Activated CD8-positive, alpha-beta memory T cell treated with anti-CD3 and anti-CD28 coated beads, Interleukin-2, amount 50 U/mL, for 24 hours (primary cell): ENCODE measurements around the gene HS3ST6.
"Not testable (repeated sequence)": the region's sequence is repeated elsewhere in the genome, so short reads cannot be mapped to it uniquely, and the experiment has no call there.

ENCODE experiments used
- DNase-seq: peaks from one replicate; pipeline ENCODE4 v3.0.0-alpha.2; 2020; ENCODE audit errors: extremely low read depth

The HS3ST6 gene

DNA sequence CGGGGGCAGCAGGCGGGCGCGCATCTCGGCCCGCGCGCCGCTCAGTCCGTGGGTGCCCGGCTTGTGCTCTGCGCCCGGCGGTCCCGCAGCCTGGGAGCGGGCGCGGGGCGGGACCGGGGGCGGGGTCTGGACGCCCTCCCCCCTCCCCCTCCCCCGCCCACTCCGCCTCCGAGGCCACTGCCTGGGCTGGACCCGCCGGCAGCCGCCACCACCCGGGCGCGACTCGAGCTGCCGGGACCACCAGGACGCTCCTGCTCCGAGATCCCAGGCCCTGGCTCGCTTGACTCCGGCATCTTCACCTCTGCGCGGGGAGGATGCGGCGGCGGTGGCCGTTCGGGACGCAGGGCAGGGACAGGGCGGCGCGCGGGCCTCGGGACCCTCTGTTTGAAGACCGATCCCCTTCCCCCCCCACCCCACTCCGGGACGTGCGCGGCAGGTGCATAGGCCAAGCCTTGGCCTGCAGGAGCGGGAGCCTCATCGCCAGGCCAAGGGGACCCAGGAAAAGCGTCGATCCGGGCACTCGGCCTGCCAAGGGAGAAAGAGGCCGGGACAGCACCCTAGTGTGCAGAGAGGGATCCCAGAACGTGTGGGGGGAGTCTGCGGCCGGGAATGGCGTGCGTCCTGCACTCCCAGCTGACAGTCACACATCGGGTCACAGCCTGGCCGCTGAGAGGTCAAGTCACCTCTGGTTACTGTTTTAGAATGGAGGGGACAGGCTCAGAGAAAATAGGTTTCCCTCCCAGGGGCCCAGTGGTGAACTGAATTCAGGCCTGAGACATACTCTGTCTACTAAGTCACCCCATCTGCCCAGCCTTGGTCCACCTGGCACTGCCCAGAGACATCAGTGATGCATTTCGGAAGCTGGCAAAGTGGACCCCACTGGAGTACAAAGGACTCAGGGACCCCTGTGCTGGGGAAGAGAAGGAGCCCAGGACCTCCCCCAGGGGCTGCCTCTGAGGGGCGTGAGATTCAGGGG is at the start of gene HS3ST6:
Gene HS3ST6 (minus strand): TSS at position 65 of the 976 bp plus-strand sequence. CDS start 92 bp downstream, outside the sequence.
- no peak for DNase-seq

- no peak for DNase-seq
These were observed 48.2 kb upstream of the HS3ST6 start, which contains the start of gene RNF151 for GRCh38 chr16:1966460-1966859. RNF151 (plus strand) TSS chr16:1966856; CDS start chr16:1966882, 26 bp downstream.

DNA sequence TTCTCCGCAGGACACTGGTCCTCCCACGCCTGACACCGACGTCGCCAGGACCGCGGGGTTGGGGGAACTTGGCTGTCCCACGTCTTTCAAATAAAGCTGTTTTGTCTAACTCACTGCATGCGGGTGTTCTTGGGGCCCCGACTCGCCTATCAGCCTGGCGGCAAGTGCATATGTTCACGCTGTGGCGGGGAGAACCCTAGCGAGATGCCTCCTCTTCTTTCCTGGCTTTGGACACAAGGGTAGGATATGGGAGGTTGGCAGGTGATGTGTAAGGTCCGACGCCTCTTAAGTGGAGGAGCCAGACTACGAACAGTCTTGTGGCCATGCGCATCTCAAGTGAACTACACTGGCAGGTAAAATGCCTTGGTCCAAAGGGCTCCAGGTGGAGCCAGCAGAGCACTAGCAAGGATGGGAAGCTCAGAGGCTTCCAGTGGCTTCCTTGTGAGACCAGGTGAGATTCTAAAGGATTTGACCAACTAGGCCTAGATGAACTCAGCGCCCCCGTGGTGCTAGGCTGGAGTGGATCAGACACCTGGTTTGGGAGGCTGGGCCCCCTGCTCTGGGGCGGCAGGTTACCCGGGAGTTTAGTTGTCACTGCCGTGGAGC is 47.3 kb upstream of the HS3ST6 start:
- DNase-seq = no peak

DNA sequence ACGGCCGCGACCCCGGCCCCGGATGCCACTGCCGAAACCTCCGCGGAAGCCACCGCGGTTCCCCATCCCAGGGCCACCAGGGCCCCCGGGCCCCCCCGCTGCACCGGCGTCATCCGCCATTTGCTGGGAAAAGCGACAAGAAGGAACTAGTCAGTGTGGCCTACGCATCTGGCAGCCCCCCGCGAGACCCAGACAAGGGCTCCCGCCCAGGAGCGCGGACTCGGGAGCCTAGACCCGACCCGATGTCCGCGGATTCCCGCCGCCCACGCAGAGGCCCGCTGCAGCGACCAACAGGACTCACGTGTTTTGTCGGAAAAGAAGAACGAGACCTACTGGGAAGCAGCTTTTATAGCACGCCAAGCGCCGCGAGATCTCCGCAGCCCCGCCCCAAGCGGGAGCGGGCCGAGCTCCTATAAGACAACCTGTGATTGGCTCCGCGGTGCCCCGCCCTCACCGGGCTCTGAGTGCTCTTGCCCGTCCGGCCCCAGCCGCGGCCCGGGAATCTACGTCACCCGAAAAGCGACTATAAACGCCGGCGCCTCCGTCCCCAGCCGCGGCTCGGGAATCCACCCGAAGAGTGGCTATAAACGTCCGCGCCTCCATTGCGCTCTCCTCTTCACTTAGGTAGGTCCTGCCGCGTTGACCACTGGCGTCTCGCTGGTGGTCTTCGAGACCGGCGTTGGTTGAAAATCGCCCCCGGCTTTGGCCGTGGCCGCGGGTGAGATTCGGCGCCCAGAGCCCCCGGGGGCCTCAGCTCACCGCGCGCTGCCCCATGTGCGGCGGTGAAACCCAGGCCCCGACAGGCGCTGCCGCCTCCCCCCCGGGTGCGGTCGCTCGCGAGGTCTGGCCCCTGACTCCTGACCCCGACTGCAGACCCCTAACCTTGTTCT is 46.5 kb upstream of the HS3ST6 start, which contains the start of gene RPS2:
Gene RPS2 (minus strand): TSS at position 321 of the 890 bp plus-strand sequence. CDS start 201 bp downstream, at position 120.
- DNase-seq = peak; percentile 96

DNA sequence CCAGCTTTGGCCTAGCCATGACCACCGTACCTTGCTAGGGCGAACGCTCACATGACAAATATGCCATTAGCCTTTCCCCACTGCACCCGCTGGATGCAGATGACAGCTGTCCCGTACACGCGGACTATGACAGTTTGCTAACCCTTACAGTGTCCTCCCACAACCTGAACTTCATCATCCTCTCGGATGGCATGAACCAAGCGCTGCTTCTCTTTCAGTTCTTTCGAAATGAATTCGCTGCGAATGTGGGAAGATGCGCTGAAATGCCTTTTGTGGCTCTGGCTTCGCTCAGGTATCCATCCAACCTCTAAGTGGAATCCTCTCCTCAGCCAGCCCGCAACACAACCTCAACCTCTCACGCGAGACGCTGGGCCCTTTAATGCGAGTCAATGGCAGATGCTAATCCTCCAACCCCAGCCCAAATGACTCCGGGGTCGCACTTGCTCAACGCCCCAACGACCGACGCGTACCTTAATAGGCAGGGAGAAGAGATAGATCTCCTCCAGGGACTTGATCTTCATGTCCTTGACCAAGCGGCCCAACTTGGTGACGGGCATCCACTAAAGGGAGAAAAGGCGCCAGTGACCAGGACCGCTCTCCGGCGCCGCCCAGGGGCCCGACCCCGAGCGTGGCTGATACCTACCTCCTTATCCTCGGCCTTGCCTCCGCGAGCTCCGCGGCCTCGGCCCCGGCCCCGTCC is 45.7 kb upstream of the HS3ST6 start:
- DNase-seq = no peak

DNA sequence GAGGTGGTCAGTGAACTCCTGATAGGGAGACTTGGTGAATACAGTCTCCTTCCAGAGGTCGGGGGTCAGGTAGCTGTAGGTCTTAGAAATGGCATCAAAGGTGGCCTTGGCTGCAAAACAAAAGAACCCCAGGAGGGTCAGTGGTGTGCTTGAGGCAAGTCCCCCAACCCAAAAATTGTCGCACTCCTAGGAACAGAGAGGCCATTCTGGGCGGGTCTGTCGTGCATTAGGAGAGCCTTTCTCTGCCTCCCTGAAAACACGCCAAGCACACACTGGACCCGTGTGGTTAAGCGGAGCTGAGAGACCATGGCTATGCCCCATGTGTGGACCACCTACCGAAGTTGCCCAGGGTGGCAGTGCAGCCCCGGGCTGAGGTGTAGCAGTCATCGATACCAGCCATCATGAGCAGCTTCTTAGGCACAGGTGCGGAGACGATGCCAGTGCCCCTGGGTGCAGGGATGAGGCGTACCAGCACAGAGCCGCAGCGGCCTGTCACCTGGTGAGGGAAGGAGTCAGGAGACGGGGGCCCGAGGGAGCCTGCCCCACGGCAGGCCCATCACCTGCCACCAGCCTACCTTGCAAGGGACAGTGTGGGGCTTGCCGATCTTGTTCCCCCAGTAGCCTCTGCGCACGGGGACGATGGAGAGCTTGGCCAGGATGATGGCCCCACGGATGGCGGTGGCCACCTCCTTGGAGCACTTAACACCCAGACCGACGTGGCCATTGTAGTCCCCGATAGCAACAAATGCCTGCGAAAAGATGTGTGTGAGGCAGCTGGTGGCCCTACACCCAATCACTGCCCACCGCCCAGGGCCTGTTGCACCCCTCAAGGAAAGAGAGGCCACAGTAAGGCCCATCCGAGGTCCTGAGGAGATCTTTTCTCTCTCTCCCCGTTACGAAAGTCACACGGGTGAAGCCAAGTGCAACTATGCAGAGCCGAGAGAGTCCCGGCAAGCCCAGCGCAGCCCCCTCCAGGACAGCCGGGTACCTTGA is 44.2 kb upstream of the HS3ST6 start:
- not testable (repeated sequence) for DNase-seq

DNA sequence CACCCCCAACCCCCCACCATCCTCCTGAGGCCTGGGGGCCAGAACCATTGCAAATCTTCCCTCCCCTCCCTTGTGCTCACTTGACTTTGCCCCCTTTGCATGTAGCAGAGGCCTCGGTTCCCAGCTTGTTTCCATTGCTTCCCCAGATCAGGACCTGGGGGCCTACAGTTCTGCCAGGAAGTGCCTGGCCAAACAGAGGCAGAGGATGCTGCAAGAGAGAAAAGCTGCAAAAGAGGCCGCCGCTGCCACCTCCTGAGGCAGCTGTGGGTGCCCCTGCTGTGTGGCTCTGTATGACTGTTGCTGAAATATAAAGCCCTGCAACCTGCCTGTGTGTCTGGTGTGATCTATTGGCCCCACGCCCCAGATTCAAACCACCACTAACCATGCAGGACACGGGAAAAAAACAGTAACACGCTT is 43.4 kb upstream of the HS3ST6 start:
- no peak for DNase-seq

DNA sequence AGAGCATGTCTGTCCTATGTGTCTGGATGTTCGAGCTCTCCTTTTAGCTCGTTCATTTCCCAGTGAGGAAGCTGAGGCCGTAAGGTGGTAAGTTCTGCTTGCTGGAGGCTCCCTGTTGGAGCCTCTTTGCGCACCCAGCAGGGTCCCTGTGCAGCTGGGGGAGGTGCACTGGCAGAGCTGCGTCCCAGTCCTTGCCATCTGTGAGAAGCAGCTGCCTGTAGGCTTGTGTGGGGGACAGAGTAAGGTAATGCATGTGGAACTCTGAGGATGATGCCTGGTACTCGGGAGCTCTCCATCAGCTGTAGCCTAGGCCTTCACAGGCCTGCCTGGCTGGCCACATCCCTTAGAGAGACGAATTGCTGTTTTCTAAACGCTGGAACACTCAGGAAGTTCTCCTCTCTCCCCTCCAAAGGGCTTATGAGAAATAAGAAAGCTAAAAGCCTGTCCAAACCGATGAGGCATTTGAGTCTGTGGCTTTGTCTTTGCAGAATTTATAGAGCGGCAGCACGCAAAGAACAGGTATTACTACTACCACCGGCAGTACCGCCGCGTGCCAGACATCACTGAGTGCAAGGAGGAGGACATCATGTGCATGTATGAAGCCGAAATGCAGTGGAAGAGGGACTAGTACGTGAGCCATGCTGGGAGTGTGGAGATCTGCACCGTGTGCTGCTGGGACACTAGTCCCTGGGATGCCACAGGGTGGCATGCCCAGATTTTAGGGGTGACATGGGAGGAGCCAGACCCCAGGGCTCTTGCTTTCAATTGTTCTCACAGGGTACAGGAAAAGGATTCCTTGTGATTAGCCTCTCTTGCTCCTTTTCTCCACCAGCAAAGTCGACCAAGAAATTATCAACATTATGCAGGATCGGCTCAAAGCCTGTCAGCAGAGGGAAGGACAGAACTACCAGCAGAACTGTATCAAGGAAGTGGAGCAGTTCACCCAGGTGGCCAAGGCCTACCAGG is 42.7 kb upstream of the HS3ST6 start:
- DNase-seq = no peak

GRCh38 chr16:1959269-1960039 is 41.2 kb upstream of the HS3ST6 start, which contains the start of gene NDUFB10:
NDUFB10 (plus strand) TSS chr16:1959538; CDS start chr16:1959625, 87 bp downstream.
- peak; percentile 61 for DNase-seq

GRCh38 chr16:1958715-1959268 is 40.6 kb upstream of the HS3ST6 start:
- DNase-seq = no peak

DNA sequence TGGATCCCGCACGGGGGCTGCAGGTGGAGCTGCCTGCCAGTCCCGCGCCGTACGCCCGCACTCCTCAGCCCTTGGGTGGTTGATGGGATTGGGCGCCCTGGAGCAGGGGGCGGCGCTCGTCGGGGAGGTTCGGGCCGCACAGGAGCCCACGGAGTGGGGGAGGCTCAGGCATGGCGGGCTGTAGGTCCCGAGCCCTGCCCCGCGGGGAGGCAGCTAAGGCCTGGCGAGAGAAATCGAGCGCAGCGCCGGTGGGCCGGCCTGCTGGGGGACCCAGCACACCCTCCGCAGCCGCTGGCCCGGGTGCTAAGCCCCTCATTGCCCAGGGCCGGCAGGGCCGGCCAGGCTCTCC is 39.9 kb upstream of the HS3ST6 start:
- DNase-seq = not testable (repeated sequence)

DNA sequence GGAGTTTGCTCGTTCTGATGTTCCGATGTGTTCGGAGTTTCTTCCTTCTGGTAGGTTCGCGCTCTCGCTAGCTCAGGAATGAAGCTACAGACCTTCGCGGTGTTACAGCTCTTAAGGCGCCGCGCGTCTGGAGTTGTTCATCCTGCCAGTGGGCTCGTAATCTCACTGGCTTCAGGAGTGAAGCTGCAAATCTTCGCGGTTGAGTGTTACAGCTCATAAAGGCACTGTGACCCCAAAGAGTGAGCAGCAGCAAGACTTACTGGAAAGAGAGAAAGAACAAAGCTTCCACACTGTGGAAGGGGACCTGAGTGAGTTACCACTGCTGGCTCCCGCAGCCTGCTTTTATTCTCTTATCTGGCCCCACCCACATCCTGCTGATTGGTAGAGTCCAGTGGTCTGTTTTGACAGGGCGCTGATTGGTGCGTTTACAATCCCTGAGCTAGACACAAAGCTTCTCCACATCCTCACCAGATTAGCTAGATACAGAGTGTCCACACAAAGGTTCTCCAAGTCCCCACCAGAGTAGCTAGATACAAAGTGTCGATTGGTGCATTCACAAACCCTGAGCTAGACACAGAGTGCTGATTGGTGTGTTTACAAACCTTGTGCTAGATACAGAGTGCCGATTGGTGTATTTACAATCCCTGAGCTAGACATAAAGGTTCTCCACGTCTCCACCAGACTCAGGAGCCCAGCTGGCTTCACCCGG is 39.4 kb upstream of the HS3ST6 start:
- not testable (repeated sequence) for DNase-seq

DNA sequence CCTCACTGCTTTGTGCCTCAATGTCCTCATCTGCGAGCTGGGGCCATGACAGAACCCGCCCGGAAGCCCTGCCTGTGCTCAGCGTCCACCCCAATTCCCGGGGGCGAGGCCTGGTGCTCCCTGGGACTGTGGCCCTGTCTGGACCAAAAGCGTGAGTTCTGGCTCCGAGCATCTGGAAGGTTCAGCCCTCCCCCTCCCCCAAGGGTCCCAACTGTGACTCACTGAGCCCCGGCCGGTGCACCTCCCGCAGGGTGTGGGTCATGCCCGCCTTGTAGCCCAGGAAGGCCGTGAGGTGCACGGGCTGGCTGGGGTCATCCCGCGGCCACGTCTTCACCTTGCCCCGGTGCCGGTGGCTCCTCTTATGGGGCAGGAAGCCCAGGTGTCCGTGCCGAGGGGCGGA is 35.5 kb upstream of the HS3ST6 start:
- no peak for DNase-seq

DNA sequence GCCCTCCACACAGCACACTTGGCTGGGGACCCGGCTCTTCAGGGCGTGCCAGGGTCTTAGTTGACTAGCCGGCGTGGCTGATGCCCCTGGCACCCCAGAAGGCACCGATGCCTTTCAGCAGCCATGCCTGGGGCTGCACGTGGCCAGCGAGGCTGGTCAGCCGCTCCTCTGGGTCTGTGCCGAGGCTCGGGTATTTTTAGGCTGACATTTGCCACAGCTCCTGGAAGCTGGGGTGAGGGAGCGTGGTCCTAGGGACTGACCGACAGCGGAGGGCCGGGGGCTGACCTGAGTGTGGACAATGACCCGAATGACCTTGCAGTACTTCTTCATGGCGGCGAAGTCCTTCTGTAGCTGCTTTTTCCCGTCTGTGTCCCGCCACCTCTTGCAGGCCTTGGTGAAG is 32.3 kb upstream of the HS3ST6 start:
- no peak for DNase-seq

GRCh38 chr16:1950047-1950446 is 31.8 kb upstream of the HS3ST6 start:
- DNase-seq = no peak

- DNase-seq = no peak
These were observed 31.3 kb upstream of the HS3ST6 start for GRCh38 chr16:1949507-1949906.

DNA sequence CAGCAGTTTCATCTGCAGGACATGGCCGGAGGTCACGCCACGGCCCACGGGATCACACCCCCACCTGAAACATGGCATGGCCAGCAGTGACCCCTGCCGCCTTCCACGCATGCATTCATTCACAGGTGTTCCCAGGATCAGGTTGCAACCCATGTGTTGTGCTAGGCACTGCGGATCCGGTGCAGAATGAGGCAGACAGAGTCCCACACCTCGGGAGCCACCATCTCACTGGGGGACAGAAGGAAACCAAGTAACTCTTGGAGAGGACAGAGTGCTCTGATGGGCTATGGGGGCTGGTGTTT is 29.1 kb upstream of the HS3ST6 start:
- no peak for DNase-seq
